ENCODE results near the gene CASS4.

The CASS4 gene

GRCh38 chr20:56372850-56373249 lies 39.2 kb upstream of the CASS4 start:
- TF ChIP-seq CTCF (IDR thresholded peaks at IDR 0.05; ENCODE audit: insufficient read depth, low read depth, low read length, missing control alignments) = no peak
- DNase-seq (ENCODE audit: low read depth) = no peak
- H3K4me3 ChIP-seq (ENCODE audit: low read depth, low read length) = no peak overlapping the region

GRCh38 chr20:56373942-56374341 lies 38.1 kb upstream of the CASS4 start:
- DNase-seq (ENCODE audit: low read depth) = peak; percentile 20
- H3K4me3 ChIP-seq (ENCODE audit: low read depth, low read length) = no peak overlapping the region
- TF ChIP-seq CTCF (IDR thresholded peaks at IDR 0.05; ENCODE audit: insufficient read depth, low read depth, low read length, missing control alignments) = no peak

GRCh38 chr20:56376331-56376730 lies 35.7 kb upstream of the CASS4 start:
- TF ChIP-seq CTCF (IDR thresholded peaks at IDR 0.05; ENCODE audit: insufficient read depth, low read depth, low read length, missing control alignments) = no peak
- DNase-seq (ENCODE audit: low read depth) = no peak
- H3K4me3 ChIP-seq (ENCODE audit: low read depth, low read length) = no peak overlapping the region

- no peak for TF ChIP-seq CTCF (IDR thresholded peaks at IDR 0.05; ENCODE audit: insufficient read depth, low read depth, low read length, missing control alignments)
- H3K4me3 ChIP-seq (ENCODE audit: low read depth, low read length) = no peak overlapping the region
- no peak for DNase-seq (ENCODE audit: low read depth)
Measured at GRCh38 chr20:56378386-56378785, 33.7 kb upstream of the CASS4 start.

- no peak for TF ChIP-seq CTCF (IDR thresholded peaks at IDR 0.05; ENCODE audit: insufficient read depth, low read depth, low read length, missing control alignments)
- no peak for DNase-seq (ENCODE audit: low read depth)
Measured at GRCh38 chr20:56380375-56380774, 31.7 kb upstream of the CASS4 start.

DNA sequence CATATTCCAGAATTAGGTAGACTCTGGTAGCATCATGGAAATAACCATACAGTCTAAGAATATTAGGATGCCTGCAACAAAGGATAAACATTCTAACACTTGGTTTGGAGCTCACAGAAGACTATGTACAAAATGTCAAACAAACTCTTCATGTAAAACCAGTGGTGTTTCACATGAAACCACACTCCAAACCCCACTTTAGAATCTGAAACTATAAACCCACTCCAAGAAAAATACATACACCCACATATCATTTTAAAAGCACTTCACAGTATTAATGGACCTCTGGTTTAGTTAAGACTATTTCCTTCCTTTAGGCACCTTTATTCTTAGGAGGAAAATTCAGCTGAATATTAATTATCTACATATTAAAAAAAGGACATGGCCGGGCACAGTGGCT lies 30.6 kb upstream of the CASS4 start:
- no peak overlapping the region for H3K4me3 ChIP-seq (ENCODE audit: low read depth, low read length)
- no peak for TF ChIP-seq CTCF (IDR thresholded peaks at IDR 0.05; ENCODE audit: insufficient read depth, low read depth, low read length, missing control alignments)
- DNase-seq (ENCODE audit: low read depth) = no peak

More at GRCh38 chr20:56380375-56380774, 31.7 kb upstream of the CASS4 start:
- H3K4me3 ChIP-seq (ENCODE audit: low read depth, low read length) = no peak overlapping the region

DNA sequence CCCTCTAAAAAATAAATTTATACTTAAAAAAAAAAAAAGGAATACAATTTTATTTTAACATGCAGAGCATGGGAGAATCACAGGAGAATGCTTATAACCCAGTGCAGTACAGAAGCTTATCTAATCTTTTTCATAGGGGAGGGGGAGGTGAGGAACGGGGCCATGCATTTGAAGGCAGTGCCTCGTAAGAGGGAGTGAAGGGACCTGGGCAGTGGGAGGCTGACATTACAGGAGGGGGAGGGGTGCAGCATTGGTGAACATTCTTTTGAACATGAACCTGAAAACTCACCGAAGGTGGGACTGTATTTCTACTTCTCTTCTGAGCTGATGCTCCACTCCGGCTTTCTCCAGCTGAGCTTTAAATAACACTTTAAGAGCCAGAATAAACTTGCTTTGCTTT lies 29.4 kb upstream of the CASS4 start:
- no peak overlapping the region for H3K4me3 ChIP-seq (ENCODE audit: low read depth, low read length)
- no peak for TF ChIP-seq CTCF (IDR thresholded peaks at IDR 0.05; ENCODE audit: insufficient read depth, low read depth, low read length, missing control alignments)
- no peak for DNase-seq (ENCODE audit: low read depth)

Data from GM12865 (cell line).